CD14-positive monocyte (primary cell): ENCODE measurements around the gene SFPQ. TPM values are rescaled to one million over a fixed set of nuclear protein-coding genes. Genes with fewer than 3 reads are reported as not detected.

Source experiments
- DNase-seq, 3 donors: peaks; one replicate each; pipeline ENCODE4 v3.0.0-alpha.2; 2011 to 2022
- H2AFZ ChIP-seq: 2 replicates; pipeline ENCODE4 v1.6.0; 2012; ENCODE audit warnings: mild to moderate bottlenecking, low read depth, low read length, inconsistent platforms; ENCODE audit not compliant: insufficient read depth, poor library complexity, severe bottlenecking
- H3K27ac ChIP-seq, 2 donors: 1 replicate in 1 of 2; 2 replicates in 1 of 2; pipeline ENCODE4 v1.5.1; 2012 to 2013; ENCODE audit warnings: low read length in 2 of 2, control low read depth in 1 of 2, inconsistent platforms in 1 of 2, low read depth in 1 of 2, mild to moderate bottlenecking in 1 of 2
- H3K27me3 ChIP-seq, 2 donors: one replicate each; pipeline versions ENCODE4 v1.6.0 to v1.6.1; 2011 to 2013; ENCODE audit warnings: low read length in 2 of 2; ENCODE audit not compliant: control insufficient read depth in 2 of 2, insufficient read depth in 2 of 2
- H3K36me3 ChIP-seq, 2 donors: replicated peaks in 1 of 2; 1 replicate in 1 of 2; 2 replicates in 1 of 2; pipeline versions ENCODE4 v1.5.1 to v1.6.1; 2012 to 2013; ENCODE audit warnings: low read length in 2 of 2, control low read depth in 1 of 2, inconsistent platforms in 1 of 2, mild to moderate bottlenecking in 1 of 2; ENCODE audit not compliant: insufficient read depth in 2 of 2, control insufficient read depth in 1 of 2
- H3K4me1 ChIP-seq, 2 donors: 1 replicate in 1 of 2; 2 replicates in 1 of 2; pipeline versions ENCODE4 v1.5.1 to v1.6.1; 2012 to 2013; ENCODE audit warnings: low read length in 2 of 2, control low read depth in 1 of 2, inconsistent platforms in 1 of 2, mild to moderate bottlenecking in 1 of 2, moderate library complexity in 1 of 2; ENCODE audit not compliant: insufficient read depth in 2 of 2, control insufficient read depth in 1 of 2
- H3K4me2 ChIP-seq: replicated peaks from 2 replicates; pipeline ENCODE3; 2012; ENCODE audit warnings: low read length, moderate library complexity, mild to moderate bottlenecking; ENCODE audit not compliant: poor library complexity, severe bottlenecking; ENCODE audit errors: extremely low read depth
- H3K4me3 ChIP-seq, 3 experiments: fragments of 200-600 bp in 1 of 3; sonication (generic) in 1 of 3; replicated peaks in 1 of 3; 1 replicate in 2 of 3; 2 replicates in 1 of 3; pipeline ENCODE4 v1.5.1; 2011 to 2013; ENCODE audit warnings: low read length in 3 of 3, mild to moderate bottlenecking in 3 of 3, control low read depth in 2 of 3, low read depth in 2 of 3, inconsistent platforms in 1 of 3, moderate library complexity in 1 of 3
- H3K79me2 ChIP-seq: 2 replicates; pipeline ENCODE4 v1.6.0; 2012; ENCODE audit warnings: mild to moderate bottlenecking, control low read depth, inconsistent platforms, low read length, moderate library complexity; ENCODE audit not compliant: insufficient read depth
- H3K9ac ChIP-seq: 2 replicates; pipeline ENCODE4 v1.6.0; 2017; ENCODE audit warnings: low read length, mild to moderate bottlenecking; ENCODE audit not compliant: insufficient read depth, poor library complexity, severe bottlenecking
- H3K9me3 ChIP-seq, 2 donors: replicated peaks in 1 of 2; 1 replicate in 1 of 2; 2 replicates in 1 of 2; pipeline versions ENCODE4 v1.5.1 to v1.6.1; 2012 to 2013; ENCODE audit warnings: low read length in 2 of 2, control low read depth in 1 of 2; ENCODE audit not compliant: control insufficient read depth in 1 of 2, insufficient read depth in 1 of 2
- H4K20me1 ChIP-seq: 2 replicates; pipeline ENCODE4 v1.6.0; 2012; ENCODE audit warnings: mild to moderate bottlenecking, low read length, control low read depth, moderate library complexity; ENCODE audit not compliant: insufficient read depth
- H3K27ac Mint-ChIP-seq, 7 donors: one replicate each; pipeline ENCODE4 v1.8.0; 2020; ENCODE audit warnings: mild to moderate bottlenecking in 7 of 7, mixed read lengths in 7 of 7, moderate library complexity in 6 of 7, inconsistent platforms in 2 of 7
- H3K27me3 Mint-ChIP-seq, 3 donors: one replicate each; pipeline ENCODE4 v1.8.0; 2021 to 2022; ENCODE audit warnings: low read depth in 3 of 3, mild to moderate bottlenecking in 3 of 3, mixed read lengths in 3 of 3, moderate library complexity in 3 of 3, inconsistent platforms in 1 of 3
- H3K36me3 Mint-ChIP-seq, 2 donors: one replicate each; pipeline ENCODE4 v1.8.0; 2020; ENCODE audit warnings: mixed read lengths in 2 of 2, inconsistent platforms in 1 of 2, mild to moderate bottlenecking in 1 of 2
- H3K4me1 Mint-ChIP-seq: one replicate; pipeline ENCODE4 v1.8.0; 2020; ENCODE audit warnings: mild to moderate bottlenecking, mixed read lengths
- H3K4me3 Mint-ChIP-seq, 2 donors: one replicate each; pipeline ENCODE4 v1.8.0; 2020; ENCODE audit warnings: mild to moderate bottlenecking in 2 of 2, mixed read lengths in 2 of 2, moderate library complexity in 1 of 2
- H3K9me3 Mint-ChIP-seq, 7 donors: one replicate each; pipeline ENCODE4 v1.8.0; 2020 to 2022; ENCODE audit warnings: mixed read lengths in 7 of 7, mild to moderate bottlenecking in 6 of 7, moderate library complexity in 6 of 7, inconsistent platforms in 2 of 7
- WGBS: methylation state at CpG from one replicate; pipeline ENCODE4 v1.1.5; 2013; ENCODE audit warnings: missing lambda C conversion rate; ENCODE audit not compliant: insufficient coverage; 5-methylcytosine and 5-hydroxymethylcytosine counted together
- intact Hi-C, 2 donors: fragments of 100-400 bp; cut with micrococcal nuclease; formaldehyde crosslinking; loops; one replicate each; pipeline versions ENCODE4 v1.15.0 to v1.15.1; 2023
- polyA plus RNA-seq, 3 donors: library from polyadenylated mRNA; depleted of rRNA in 1 of 3; unstranded in 2 of 3; stranded (reverse) in 1 of 3; fragments of 300-500 nt in 2 of 3; fragments of >200 nt in 1 of 3; fragmentation: Illumina TruSeq in 2 of 3; gene quantifications; 1 replicate in 2 of 3; 2 replicates in 1 of 3; pipeline ENCODE4 v1.2.3, GENCODE V29; 2012 to 2021
- TF ChIP-seq, protein P1 (sequence below): fragments of 200-600 bp; IDR thresholded peaks from one replicate; pipeline ENCODE4 v1.8.0; 2022; ENCODE audit warnings: antibody characterized with exemption, mild to moderate bottlenecking

The SFPQ gene
- polyA plus RNA-seq, 3 donors = 80.8 to 220 (median 89.2) TPM

DNA sequence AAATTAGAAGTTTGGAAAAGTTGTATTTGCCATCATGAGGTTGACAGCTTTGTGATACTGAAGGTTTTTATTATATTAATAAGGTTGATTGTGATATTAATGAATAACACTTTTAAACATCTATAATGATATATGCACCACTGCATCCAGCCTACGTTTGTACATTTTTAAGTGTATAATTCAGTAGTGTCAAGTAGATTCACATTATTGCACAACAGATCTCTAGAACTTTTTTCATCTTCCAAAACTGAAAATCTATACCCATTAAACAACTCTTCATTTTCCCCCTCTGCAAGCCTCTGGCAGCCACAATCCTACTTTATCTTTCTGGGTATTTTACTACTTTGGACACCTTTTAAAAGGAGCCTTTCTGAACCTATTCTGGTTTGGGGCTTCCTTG, 38.3 kb upstream of the SFPQ start:
- Histone ChIP-seq H4K20me1 (no peaks in the 10 kb centered on the region), H3K4me2 (no peak overlapping the region), H3K36me3 (no peaks in the 10 kb centered on the region), H3K9ac (no peak overlapping the region), H2AFZ (peak overlapping the region; percentile 9), H3K27ac (no peak overlapping the region), H3K9me3 (no peaks in the 10 kb centered on the region), H3K79me2 (no peaks in the 10 kb centered on the region), H3K4me3 (no peak overlapping the region), H3K4me1 (no peaks in the 10 kb centered on the region), H3K27me3 (no peaks in the 10 kb centered on the region)
- no CpG with 5 or more reads among the region's 1 CpG for WGBS
- no peak overlapping the region for H3K27ac Mint-ChIP-seq
- H3K9me3 Mint-ChIP-seq = peaks cover 0 to 8% (median 3%) of the 10 kb centered on the region in 7 donors
- H3K36me3 Mint-ChIP-seq = no peaks in the 10 kb centered on the region
- H3K27me3 Mint-ChIP-seq = no peaks in the 10 kb centered on the region
- intact Hi-C loops = no loop called here
- no peaks in the 10 kb centered on the region for H3K4me1 Mint-ChIP-seq
- H3K4me3 Mint-ChIP-seq = no peak overlapping the region
- TF ChIP-seq, protein P1, sequence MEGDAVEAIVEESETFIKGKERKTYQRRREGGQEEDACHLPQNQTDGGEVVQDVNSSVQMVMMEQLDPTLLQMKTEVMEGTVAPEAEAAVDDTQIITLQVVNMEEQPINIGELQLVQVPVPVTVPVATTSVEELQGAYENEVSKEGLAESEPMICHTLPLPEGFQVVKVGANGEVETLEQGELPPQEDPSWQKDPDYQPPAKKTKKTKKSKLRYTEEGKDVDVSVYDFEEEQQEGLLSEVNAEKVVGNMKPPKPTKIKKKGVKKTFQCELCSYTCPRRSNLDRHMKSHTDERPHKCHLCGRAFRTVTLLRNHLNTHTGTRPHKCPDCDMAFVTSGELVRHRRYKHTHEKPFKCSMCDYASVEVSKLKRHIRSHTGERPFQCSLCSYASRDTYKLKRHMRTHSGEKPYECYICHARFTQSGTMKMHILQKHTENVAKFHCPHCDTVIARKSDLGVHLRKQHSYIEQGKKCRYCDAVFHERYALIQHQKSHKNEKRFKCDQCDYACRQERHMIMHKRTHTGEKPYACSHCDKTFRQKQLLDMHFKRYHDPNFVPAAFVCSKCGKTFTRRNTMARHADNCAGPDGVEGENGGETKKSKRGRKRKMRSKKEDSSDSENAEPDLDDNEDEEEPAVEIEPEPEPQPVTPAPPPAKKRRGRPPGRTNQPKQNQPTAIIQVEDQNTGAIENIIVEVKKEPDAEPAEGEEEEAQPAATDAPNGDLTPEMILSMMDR = no peak
- no peak for DNase-seq

DNA sequence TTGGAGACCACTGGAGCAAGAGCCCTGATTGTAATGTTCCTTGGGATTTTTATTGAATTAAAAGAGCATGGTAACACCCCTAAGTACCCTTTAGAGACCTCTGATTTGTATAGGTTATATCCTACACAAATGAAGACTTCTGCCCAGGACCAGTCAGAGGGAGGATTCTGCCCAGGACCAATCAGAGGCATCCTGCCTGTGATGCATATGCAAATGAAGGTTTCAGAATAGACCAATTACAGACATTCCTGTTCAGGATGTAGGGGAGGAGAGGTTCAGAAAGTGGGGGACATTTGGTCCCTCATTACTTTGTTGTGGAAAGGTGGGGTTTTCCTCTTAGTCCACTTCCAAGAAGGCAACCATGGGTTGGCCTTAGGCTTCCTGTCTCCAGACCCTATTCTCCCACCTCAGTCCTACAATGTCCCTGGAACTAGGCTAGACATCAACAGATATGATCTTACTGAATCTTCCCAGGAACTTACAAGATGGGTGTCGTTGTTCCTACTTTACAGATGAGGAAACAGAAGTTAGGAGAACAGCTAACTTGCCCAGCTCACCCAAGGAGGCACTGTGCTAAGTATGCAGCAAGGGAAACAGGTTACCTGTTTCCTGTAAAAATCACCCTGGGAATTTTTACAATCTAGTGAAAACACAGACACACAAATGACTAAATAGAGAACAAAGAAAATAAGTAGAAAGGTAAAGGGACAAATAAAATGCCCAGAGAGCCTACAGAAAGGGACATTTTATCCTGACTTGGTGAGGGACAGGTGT, 36.8 kb upstream of the SFPQ start:
- no peaks in the 10 kb centered on the region for H3K27me3 Mint-ChIP-seq

More for the DNA sequence above, 36.8 kb upstream of the SFPQ start:
- Mint-ChIP-seq H3K4me3 (no peak overlapping the region), H3K36me3 (no peaks in the 10 kb centered on the region), H3K4me1 (no peaks in the 10 kb centered on the region), H3K9me3 (peaks cover 0 to 8% (median 3%) of the 10 kb centered on the region in 7 donors), H3K27ac (no peak overlapping the region)
- TF ChIP-seq, protein P1 = no peak
- Histone ChIP-seq H3K27ac (no peak overlapping the region), H3K4me3 (no peak overlapping the region), H3K9ac (no peak overlapping the region), H2AFZ (no peak overlapping the region), H3K27me3 (no peaks in the 10 kb centered on the region), H3K79me2 (no peaks in the 10 kb centered on the region), H3K36me3 (no peaks in the 10 kb centered on the region), H3K4me2 (no peak overlapping the region), H4K20me1 (no peaks in the 10 kb centered on the region), H3K9me3 (no peaks in the 10 kb centered on the region), H3K4me1 (no peaks in the 10 kb centered on the region)
- no CpG with 5 or more reads among the region's 1 CpG for WGBS
- no peak for DNase-seq
- intact Hi-C loops = no loop called here
